SK-N-SH (cell line): Measurements from ENCODE around the gene BLOC1S6. TPM values are rescaled to one million over a fixed set of nuclear protein-coding genes. Genes with fewer than 3 reads are reported as not detected.

ENCODE experiments used
- CTCF ChIA-PET: fragments of 300-600, 350-600 bp; formaldehyde crosslinking; extraction: SDS; loops from one replicate; lab custom pipeline; 2021; lab: Yijun Ruan, JAX
- POLR2A ChIA-PET: fragments of 350-600 bp; sonication (Branson Sonifier 250); formaldehyde crosslinking; extraction: SDS; loops from one replicate; lab custom pipeline; 2020; ENCODE audit warnings: antibody characterized with exemption, inconsistent platforms; lab: Yijun Ruan, JAX
- DNase-seq: peaks from one replicate; pipeline ENCODE4 v3.0.0; 2012
- H2AFZ ChIP-seq: fragments of 200-600 bp; sonication (generic); 2 replicates; pipeline ENCODE4 v1.8.1; 2016; ENCODE audit warnings: antibody characterized with exemption, mild to moderate bottlenecking, low read depth
- H3F3A ChIP-seq: fragments of 200-600 bp; sonication (generic); replicated peaks from 2 replicates; pipeline ENCODE3; 2016; ENCODE audit warnings: antibody characterized with exemption, mild to moderate bottlenecking; ENCODE audit not compliant: insufficient read depth
- H3K27ac ChIP-seq, 2 experiments: fragments of 200-500 bp in 1 of 2; fragments of 200-600 bp in 1 of 2; sonication (Bioruptor generic) in 1 of 2; sonication (generic), shearing (Covaris generic) in 1 of 2; 2 replicates each; pipeline versions ENCODE4 v1.5.1 to v1.6.1; 2014 to 2016; ENCODE audit warnings: low read depth in 2 of 2, inconsistent platforms in 1 of 2, low read length in 1 of 2, mild to moderate bottlenecking in 1 of 2, mixed read lengths in 1 of 2
- H3K27me3 ChIP-seq: fragments of 200-600 bp; sonication (generic), shearing (Covaris generic); 2 replicates; pipeline ENCODE4 v1.6.1; 2016; ENCODE audit warnings: mixed run types; ENCODE audit not compliant: insufficient read depth
- H3K36me3 ChIP-seq, 2 experiments: fragments of 200-500 bp in 1 of 2; fragments of 200-600 bp in 1 of 2; sonication (Bioruptor generic) in 1 of 2; sonication (generic) in 1 of 2; replicated peaks in 1 of 2; 2 replicates each; pipeline versions ENCODE3 to v1.5.1; 2014 to 2016; ENCODE audit warnings: low read length in 1 of 2, mild to moderate bottlenecking in 1 of 2; ENCODE audit not compliant: insufficient read depth in 2 of 2, control insufficient read depth in 1 of 2
- H3K4me1 ChIP-seq, 2 experiments: fragments of 200-500 bp in 1 of 2; fragments of 200-600 bp in 1 of 2; sonication (Bioruptor generic) in 1 of 2; sonication (generic), shearing (Covaris generic) in 1 of 2; 2 replicates each; pipeline versions ENCODE4 v1.5.1 to v1.6.1; 2014 to 2016; ENCODE audit warnings: low read depth in 1 of 2, low read length in 1 of 2, mixed run types in 1 of 2; ENCODE audit not compliant: insufficient read depth in 2 of 2, control insufficient read depth in 1 of 2
- H3K4me2 ChIP-seq: fragments of 200-600 bp; sonication (generic), shearing (Covaris generic); 2 replicates; pipeline ENCODE4 v1.6.1; 2017; ENCODE audit warnings: mixed run types
- H3K4me3 ChIP-seq, 2 experiments: fragments of 200-500 bp in 1 of 2; fragments of 200-600 bp in 1 of 2; sonication (Bioruptor generic) in 1 of 2; sonication (generic), shearing (Covaris generic) in 1 of 2; 2 replicates each; pipeline versions ENCODE4 v1.5.1 to v1.8.1; 2014 to 2016; ENCODE audit warnings: low read depth in 2 of 2, inconsistent platforms in 1 of 2, low read length in 1 of 2, mild to moderate bottlenecking in 1 of 2, mixed read lengths in 1 of 2, moderate library complexity in 1 of 2
- H3K79me2 ChIP-seq: fragments of 200-600 bp; sonication (generic); 2 replicates; pipeline ENCODE4 v1.8.1; 2017; ENCODE audit warnings: mild to moderate bottlenecking; ENCODE audit not compliant: insufficient read depth
- H3K9ac ChIP-seq: fragments of 200-600 bp; sonication (generic); 2 replicates; pipeline ENCODE4 v1.6.1; 2017; ENCODE audit warnings: mixed run types
- H3K9me2 ChIP-seq: fragments of 200-600 bp; sonication (generic); 2 replicates; pipeline ENCODE4 v1.6.1; 2017; ENCODE audit warnings: mixed run types
- H3K9me3 ChIP-seq: fragments of 200-600 bp; sonication (generic); 2 replicates; pipeline ENCODE4 v1.6.1; 2017; ENCODE audit warnings: mixed run types, mild to moderate bottlenecking, moderate library complexity
- H4K20me1 ChIP-seq: fragments of 200-600 bp; sonication (generic); 2 replicates; pipeline ENCODE4 v1.6.1; 2017; ENCODE audit warnings: mild to moderate bottlenecking, mixed run types; ENCODE audit not compliant: insufficient read depth
- EP300 ChIP-seq, 2 experiments: IDR thresholded peaks; 2 replicates each; pipeline versions ENCODE4 v1.4.0 to v1.6.1; 2012; ENCODE audit warnings: borderline replicate concordance in 1 of 2, low read depth in 1 of 2, low read length in 1 of 2
- FOSL2 ChIP-seq: IDR thresholded peaks from 2 replicates; pipeline ENCODE4 v1.4.0; 2012; ENCODE audit warnings: low read depth, mild to moderate bottlenecking, moderate library complexity, borderline replicate concordance
- FOXM1 ChIP-seq: IDR thresholded peaks from 2 replicates; pipeline ENCODE4 v1.4.0; 2012; ENCODE audit warnings: low read depth, mild to moderate bottlenecking
- GATA2 ChIP-seq: sonication (generic); formaldehyde crosslinking; IDR thresholded peaks from 2 replicates; pipeline ENCODE4 v1.5.0; 2020; ENCODE audit warnings: mild to moderate bottlenecking, missing genetic modification reagents
- NFIC ChIP-seq: IDR thresholded peaks from 2 replicates; pipeline ENCODE4 v1.4.0; 2012; ENCODE audit warnings: borderline replicate concordance
- POLR2AphosphoS5 ChIP-seq: IDR thresholded peaks from 2 replicates; pipeline ENCODE4 v1.6.1; 2012; ENCODE audit warnings: low read depth, low read length
- RAD21 ChIP-seq: IDR thresholded peaks from 2 replicates; pipeline ENCODE4 v1.6.1; 2012; ENCODE audit warnings: mild to moderate bottlenecking, low read length
- RCOR1 ChIP-seq: fragments of 150-350 bp; IDR thresholded peaks from 2 replicates; pipeline ENCODE4 v1.6.1; 2017; ENCODE audit warnings: antibody characterized with exemption, low read length
- RXRA ChIP-seq: IDR thresholded peaks from 2 replicates; pipeline ENCODE4 v1.4.0; 2012; ENCODE audit warnings: low read depth, mild to moderate bottlenecking, borderline replicate concordance
- TAF1 ChIP-seq: IDR thresholded peaks from 2 replicates; pipeline ENCODE4 v1.6.1; 2012; ENCODE audit warnings: low read depth, mild to moderate bottlenecking, low read length, moderate library complexity, borderline replicate concordance
- YY1 ChIP-seq: IDR thresholded peaks from 2 replicates; pipeline ENCODE4 v1.4.0; 2012; ENCODE audit warnings: low read depth, mild to moderate bottlenecking
- WGBS: methylation state at CpG from one replicate; pipeline ENCODE4 v1.1.6; 2017; ENCODE audit warnings: low lambda C conversion rate; 5-methylcytosine and 5-hydroxymethylcytosine counted together
- polyA plus RNA-seq, 3 experiments: library from polyadenylated mRNA; depleted of rRNA; stranded (reverse); fragments of >200 nt; gene quantifications; 2 replicates each; pipeline ENCODE4 v1.2.3, GENCODE V29; 2012
- TF ChIP-seq, protein P1 (sequence below): fragments of 150-350 bp; IDR thresholded peaks from 2 replicates; pipeline ENCODE4 v1.6.1; 2017; ENCODE audit warnings: antibody characterized with exemption, low read length, low read depth, borderline replicate concordance
- TF ChIP-seq, protein P2 (sequence below): fragments of 150-350 bp; IDR thresholded peaks from 2 replicates; pipeline ENCODE4 v1.6.1; 2016; ENCODE audit warnings: mild to moderate bottlenecking, low read depth, low read length
- TF ChIP-seq, protein P3 (sequence below): IDR thresholded peaks from 2 replicates; pipeline ENCODE4 v1.4.0; 2012; ENCODE audit warnings: low read depth
- TF ChIP-seq, protein P4 (sequence below): fragments of 200-600 bp; sonication (generic); IDR thresholded peaks from 2 replicates; pipeline ENCODE4 v1.6.1; 2017; ENCODE audit warnings: antibody characterized with exemption, mild to moderate bottlenecking, moderate library complexity
- TF ChIP-seq, protein P5 (sequence below): IDR thresholded peaks from 2 replicates; pipeline ENCODE4; 2012

Gene BLOC1S6
- polyA plus RNA-seq, 1 of the 3 experiments (the other 2 are of a cell fraction), result 11.3 TPM

DNA sequence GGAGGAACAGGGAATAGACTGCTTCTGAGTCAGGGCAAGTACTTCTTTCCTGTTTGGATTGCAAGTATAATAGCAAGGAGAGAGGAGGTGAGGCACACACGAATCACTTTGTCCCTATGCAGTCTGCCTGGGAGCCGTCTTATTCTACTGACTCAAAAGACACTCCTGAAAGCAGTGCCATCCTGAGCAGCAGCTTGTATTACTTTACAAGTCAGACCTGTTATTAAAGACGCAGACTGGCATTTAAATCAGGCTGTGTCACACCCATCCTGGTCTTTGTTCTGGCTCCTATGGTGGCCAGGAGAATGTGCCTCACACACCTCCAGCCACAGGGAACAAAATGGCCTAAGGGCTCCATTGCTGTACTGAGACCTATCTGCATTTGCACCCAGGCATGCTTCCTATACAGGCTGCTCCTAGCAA lies 29.7 kb downstream of the BLOC1S6 start (continued):
- TF ChIP-seq, protein P1, sequence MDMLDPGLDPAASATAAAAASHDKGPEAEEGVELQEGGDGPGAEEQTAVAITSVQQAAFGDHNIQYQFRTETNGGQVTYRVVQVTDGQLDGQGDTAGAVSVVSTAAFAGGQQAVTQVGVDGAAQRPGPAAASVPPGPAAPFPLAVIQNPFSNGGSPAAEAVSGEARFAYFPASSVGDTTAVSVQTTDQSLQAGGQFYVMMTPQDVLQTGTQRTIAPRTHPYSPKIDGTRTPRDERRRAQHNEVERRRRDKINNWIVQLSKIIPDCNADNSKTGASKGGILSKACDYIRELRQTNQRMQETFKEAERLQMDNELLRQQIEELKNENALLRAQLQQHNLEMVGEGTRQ, result no peak
- TF ChIP-seq FOSL2, result no peak
- TF ChIP-seq FOXM1, result no peak
- TF ChIP-seq, protein P2, sequence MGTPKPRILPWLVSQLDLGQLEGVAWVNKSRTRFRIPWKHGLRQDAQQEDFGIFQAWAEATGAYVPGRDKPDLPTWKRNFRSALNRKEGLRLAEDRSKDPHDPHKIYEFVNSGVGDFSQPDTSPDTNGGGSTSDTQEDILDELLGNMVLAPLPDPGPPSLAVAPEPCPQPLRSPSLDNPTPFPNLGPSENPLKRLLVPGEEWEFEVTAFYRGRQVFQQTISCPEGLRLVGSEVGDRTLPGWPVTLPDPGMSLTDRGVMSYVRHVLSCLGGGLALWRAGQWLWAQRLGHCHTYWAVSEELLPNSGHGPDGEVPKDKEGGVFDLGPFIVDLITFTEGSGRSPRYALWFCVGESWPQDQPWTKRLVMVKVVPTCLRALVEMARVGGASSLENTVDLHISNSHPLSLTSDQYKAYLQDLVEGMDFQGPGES, result no peak
- no peak for TF ChIP-seq YY1
- TF ChIP-seq TAF1, result no peak
- no peak for TF ChIP-seq POLR2AphosphoS5

DNA sequence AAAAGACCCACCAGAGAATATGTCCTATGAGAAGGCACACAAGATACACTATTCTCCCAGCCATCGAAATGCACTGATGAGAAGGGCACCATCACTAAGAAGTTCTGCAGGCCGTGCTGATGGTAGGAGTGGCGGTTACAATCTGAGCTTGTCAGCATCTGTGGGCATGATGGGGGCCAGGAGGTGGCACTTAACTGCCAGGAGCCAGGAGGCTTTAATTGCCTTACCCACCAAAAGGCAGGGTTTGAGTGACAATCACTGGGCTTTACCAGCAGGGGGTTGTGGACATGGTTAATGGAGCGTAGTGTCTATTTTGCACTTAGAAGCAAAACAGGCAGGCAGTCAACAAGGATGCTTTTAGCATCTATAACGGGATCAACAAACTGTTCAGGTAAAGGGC lies 31.6 kb downstream of the BLOC1S6 start:
- Histone ChIP-seq H3F3A (peaks cover 3% of the 10 kb centered on the region), H4K20me1 (no peaks in the 10 kb centered on the region), H3K79me2 (no peaks in the 10 kb centered on the region), H3K9ac (no peak overlapping the region), H3K9me2 (no peaks in the 10 kb centered on the region), H3K27ac (no peak overlapping the region), H3K27me3 (no peaks in the 10 kb centered on the region), H3K4me2 (no peak overlapping the region), H3K9me3 (no peaks in the 10 kb centered on the region), H3K4me3 (no peak overlapping the region), H3K36me3 (no peaks in the 10 kb centered on the region), H2AFZ (no peak overlapping the region), H3K4me1 (no peaks in the 10 kb centered on the region)
- ChIA-PET CTCF (no interaction called here), POLR2A (no interaction called here)
- 69% methylated on average over 5 of the region's 5 CpGs for WGBS
- peak; percentile 43 for DNase-seq
- TF ChIP-seq, protein P3, sequence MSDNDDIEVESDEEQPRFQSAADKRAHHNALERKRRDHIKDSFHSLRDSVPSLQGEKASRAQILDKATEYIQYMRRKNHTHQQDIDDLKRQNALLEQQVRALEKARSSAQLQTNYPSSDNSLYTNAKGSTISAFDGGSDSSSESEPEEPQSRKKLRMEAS, result no peak
- TF ChIP-seq TAF1 (no peak), RAD21 (no peak), GATA2 (CRISPR knock-in tag) (no peak), EP300 (IDR thresholded peaks at IDR 0.05; ENCODE audit: borderline replicate concordance in 1 of 2, low read depth in 1 of 2, low read length in 1 of 2) (no peak), FOXM1 (no peak), NFIC (no peak), RCOR1 (no peak), RXRA (no peak)
- TF ChIP-seq, protein P4, sequence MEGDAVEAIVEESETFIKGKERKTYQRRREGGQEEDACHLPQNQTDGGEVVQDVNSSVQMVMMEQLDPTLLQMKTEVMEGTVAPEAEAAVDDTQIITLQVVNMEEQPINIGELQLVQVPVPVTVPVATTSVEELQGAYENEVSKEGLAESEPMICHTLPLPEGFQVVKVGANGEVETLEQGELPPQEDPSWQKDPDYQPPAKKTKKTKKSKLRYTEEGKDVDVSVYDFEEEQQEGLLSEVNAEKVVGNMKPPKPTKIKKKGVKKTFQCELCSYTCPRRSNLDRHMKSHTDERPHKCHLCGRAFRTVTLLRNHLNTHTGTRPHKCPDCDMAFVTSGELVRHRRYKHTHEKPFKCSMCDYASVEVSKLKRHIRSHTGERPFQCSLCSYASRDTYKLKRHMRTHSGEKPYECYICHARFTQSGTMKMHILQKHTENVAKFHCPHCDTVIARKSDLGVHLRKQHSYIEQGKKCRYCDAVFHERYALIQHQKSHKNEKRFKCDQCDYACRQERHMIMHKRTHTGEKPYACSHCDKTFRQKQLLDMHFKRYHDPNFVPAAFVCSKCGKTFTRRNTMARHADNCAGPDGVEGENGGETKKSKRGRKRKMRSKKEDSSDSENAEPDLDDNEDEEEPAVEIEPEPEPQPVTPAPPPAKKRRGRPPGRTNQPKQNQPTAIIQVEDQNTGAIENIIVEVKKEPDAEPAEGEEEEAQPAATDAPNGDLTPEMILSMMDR, result no peak; the same call in 1 of the 2 replicates
- TF ChIP-seq, protein P5, sequence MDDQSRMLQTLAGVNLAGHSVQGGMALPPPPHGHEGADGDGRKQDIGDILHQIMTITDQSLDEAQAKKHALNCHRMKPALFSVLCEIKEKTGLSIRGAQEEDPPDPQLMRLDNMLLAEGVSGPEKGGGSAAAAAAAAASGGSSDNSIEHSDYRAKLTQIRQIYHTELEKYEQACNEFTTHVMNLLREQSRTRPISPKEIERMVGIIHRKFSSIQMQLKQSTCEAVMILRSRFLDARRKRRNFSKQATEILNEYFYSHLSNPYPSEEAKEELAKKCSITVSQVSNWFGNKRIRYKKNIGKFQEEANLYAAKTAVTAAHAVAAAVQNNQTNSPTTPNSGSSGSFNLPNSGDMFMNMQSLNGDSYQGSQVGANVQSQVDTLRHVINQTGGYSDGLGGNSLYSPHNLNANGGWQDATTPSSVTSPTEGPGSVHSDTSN, result no peak
